Mammary epithelial cell (primary cell): Measurements from ENCODE around the gene LRRTM2.

Experiments used
- CTCF ChIP-seq, 2 donors: IDR thresholded peaks in 1 of 2; conservative IDR thresholded peaks in 1 of 2; 2 replicates each; pipeline ENCODE4 v1.5.1; 2011 to 2012; ENCODE audit warnings: inconsistent platforms in 2 of 2, low read length in 2 of 2, mild to moderate bottlenecking in 2 of 2, control low read depth in 1 of 2, low read depth in 1 of 2; ENCODE audit not compliant: insufficient read depth in 1 of 2; ENCODE audit errors: extremely low read depth in 1 of 2
- EZH2 ChIP-seq: IDR thresholded peaks from 2 replicates; pipeline ENCODE4 v1.6.1; 2012; ENCODE audit warnings: low read length, inconsistent platforms, borderline replicate concordance

- TF ChIP-seq CTCF (conservative IDR thresholded peaks at IDR 0.05 in 1 of 2, IDR thresholded peaks at IDR 0.05 in 1 of 2; ENCODE audit: extremely low read depth in 1 of 2, insufficient read depth in 1 of 2, low read depth in 1 of 2, low read length in 2 of 2) (no peak), EZH2 (no peak)
These were observed 30.2 kb downstream of the LRRTM2 start for GRCh38 chr5:138844812-138845513.
